OCI-LY3 (cell line): Measurements from ENCODE around the gene TFCP2L1.

Experiments used
- H2AFZ ChIP-seq: fragments of 200-600, 300-600 bp; shearing (Covaris generic); 2 replicates; pipeline ENCODE4 v1.6.0; 2014; ENCODE audit warnings: antibody characterized with exemption, low read depth, low read length
- H3K27ac ChIP-seq: fragments of 200-600, 300-600 bp; sonication (generic); 2 replicates; pipeline ENCODE4 v1.5.1; 2014; ENCODE audit warnings: mild to moderate bottlenecking, low read length, moderate library complexity, mixed read lengths
- H3K27me3 ChIP-seq: fragments of 200-600, 300-600 bp; sonication (generic); 2 replicates; pipeline ENCODE4 v1.6.1; 2014; ENCODE audit warnings: low read depth, low read length, mixed read lengths
- H3K36me3 ChIP-seq: fragments of 200-600, 300-600 bp; sonication (generic); replicated peaks from 2 replicates; pipeline ENCODE3; 2014; ENCODE audit warnings: low read depth, low read length, mixed read lengths
- H3K4me1 ChIP-seq: fragments of 300-600, 200-600 bp; sonication (generic); 2 replicates; pipeline ENCODE4 v1.6.1; 2014; ENCODE audit warnings: low read length, mixed read lengths
- H3K4me2 ChIP-seq: fragments of 200-600, 300-600 bp; sonication (generic); 2 replicates; pipeline ENCODE4 v1.6.1; 2014; ENCODE audit warnings: low read length, mixed read lengths
- H3K4me3 ChIP-seq: fragments of 300-600, 200-600 bp; sonication (generic); 2 replicates; pipeline ENCODE4 v1.5.1; 2014; ENCODE audit warnings: antibody characterized with exemption, mild to moderate bottlenecking, low read length, moderate library complexity
- H3K79me2 ChIP-seq: fragments of 300-600, 200-600 bp; shearing (Covaris generic); 2 replicates; pipeline ENCODE4 v1.6.1; 2014; ENCODE audit warnings: mild to moderate bottlenecking, low read length, mixed read lengths
- H3K9ac ChIP-seq: fragments of 300-600, 200-600 bp; shearing (Covaris generic); 2 replicates; pipeline ENCODE4 v1.6.0; 2014; ENCODE audit warnings: mild to moderate bottlenecking, low read length, moderate library complexity
- H3K9me3 ChIP-seq: fragments of 200-600, 300-600 bp; shearing (Covaris generic); 2 replicates; pipeline ENCODE4 v1.6.1; 2014; ENCODE audit warnings: low read length, mixed read lengths; ENCODE audit not compliant: insufficient read depth
- H4K20me1 ChIP-seq: fragments of 200-600, 300-600 bp; sonication (generic); 2 replicates; pipeline ENCODE4 v1.6.1; 2016; ENCODE audit warnings: low read length, mixed read lengths; ENCODE audit not compliant: insufficient read depth
- CTCF ChIP-seq: fragments of 200-600, 300-600 bp; sonication (generic); IDR thresholded peaks from 2 replicates; pipeline ENCODE4 v1.5.1; 2014; ENCODE audit warnings: antibody characterized with exemption, low read length, low read depth
- EZH2phosphoT487 ChIP-seq: fragments of 200-600 bp; shearing (Covaris generic); IDR thresholded peaks from 2 replicates; pipeline ENCODE4 v1.6.1; 2018; ENCODE audit warnings: antibody characterized with exemption, mixed run types, low read depth

TFCP2L1 gene

DNA sequence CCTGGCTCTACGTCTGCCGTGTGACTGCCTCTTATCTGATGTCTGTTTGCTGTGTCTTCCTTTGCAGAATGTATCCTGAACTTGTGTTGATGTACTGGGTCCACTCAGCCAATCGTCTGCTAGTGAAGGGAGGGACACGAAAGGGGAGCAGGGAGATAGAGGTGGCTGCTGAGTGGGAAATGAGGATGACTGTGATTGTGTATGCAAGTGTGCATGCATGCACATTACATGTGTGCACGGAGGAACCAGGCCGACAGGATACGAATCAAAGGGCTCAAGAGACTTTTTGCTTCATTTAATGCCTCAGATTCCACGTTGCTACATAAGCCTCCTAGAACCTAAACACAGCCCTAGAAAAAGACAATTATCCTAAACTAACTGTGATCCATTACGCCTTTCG is 111.2 kb downstream of the TFCP2L1 start:
- Histone ChIP-seq H2AFZ (no peak overlapping the region), H3K4me1 (no peaks in the 10 kb centered on the region), H3K27ac (no peak overlapping the region), H4K20me1 (no peaks in the 10 kb centered on the region), H3K36me3 (no peaks in the 10 kb centered on the region), H3K27me3 (no peaks in the 10 kb centered on the region), H3K4me2 (no peak overlapping the region), H3K4me3 (no peak overlapping the region), H3K9ac (no peak overlapping the region), H3K9me3 (no peaks in the 10 kb centered on the region), H3K79me2 (no peaks in the 10 kb centered on the region)
- no peak for TF ChIP-seq CTCF
- TF ChIP-seq EZH2phosphoT487: no peak

DNA sequence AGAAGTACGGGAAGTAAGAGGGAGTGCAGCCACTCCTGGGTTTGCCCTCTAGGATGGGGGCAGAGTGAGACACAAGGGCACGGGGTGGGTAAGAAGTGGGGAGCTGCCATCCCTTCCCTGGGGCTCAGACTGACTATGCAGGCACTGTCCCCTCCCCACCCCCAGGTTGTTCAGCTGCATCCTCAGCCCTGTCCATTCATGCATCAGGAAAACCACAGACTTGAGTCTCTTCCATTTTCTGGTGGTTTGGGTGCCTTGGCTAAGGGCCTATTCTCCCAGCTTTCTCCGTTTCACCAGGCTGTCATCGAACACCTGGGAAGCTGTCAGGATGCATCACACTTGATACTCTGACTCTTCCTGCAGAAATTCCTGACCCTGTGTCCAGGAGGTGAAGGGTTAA is 111.9 kb downstream of the TFCP2L1 start:
- Histone ChIP-seq H3K36me3 (no peaks in the 10 kb centered on the region), H3K27me3 (no peaks in the 10 kb centered on the region), H3K4me2 (no peak overlapping the region), H2AFZ (no peak overlapping the region), H3K9me3 (no peaks in the 10 kb centered on the region), H3K79me2 (no peaks in the 10 kb centered on the region), H4K20me1 (no peaks in the 10 kb centered on the region), H3K4me1 (no peaks in the 10 kb centered on the region), H3K4me3 (no peak overlapping the region), H3K27ac (no peak overlapping the region), H3K9ac (no peak overlapping the region)
- no peak for TF ChIP-seq CTCF

DNA sequence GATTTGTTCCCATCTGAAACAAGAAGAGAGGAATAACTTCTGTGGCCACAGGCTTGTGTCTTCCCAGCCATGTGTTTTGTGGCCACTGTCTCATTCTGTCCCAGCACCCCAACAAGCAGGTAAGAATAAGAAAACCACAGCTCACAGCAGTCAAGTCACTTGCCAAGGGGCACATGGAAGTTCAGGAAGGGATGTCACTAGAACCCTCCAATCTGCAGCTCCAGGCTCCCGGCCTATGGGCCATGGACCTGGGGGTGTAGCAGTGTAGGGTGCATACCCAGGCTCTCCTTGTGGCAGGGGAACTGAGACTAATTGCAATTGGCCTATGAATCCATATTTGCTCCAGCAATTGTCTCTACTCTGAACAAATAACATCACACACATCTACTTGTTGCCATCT is 112.5 kb downstream of the TFCP2L1 start:
- TF ChIP-seq EZH2phosphoT487 (no peak), CTCF (no peak)
- H3K9me3 ChIP-seq: no peaks in the 10 kb centered on the region

DNA sequence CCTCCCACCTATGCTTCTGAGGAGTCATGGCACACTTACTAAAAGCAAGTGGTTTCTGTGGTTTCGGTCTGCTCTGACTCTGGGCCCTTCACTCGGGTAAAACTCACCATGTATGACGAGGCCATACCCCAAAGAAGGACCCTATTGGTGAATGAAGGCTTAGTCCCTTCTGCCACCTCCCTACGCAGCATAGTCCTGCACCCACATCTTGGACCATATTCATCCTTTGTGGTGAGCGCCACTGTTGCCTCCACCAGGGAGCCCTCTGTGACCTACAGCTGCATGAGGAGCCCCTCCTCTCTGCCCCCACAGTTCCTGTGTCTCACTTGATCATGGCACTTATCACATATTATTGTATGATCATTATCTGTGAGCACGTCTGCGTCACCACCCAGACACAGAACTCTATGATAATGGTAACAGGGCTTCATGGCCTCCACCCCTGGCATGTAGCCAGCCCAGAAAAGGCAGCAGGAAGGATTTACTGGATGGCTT is 113.3 kb downstream of the TFCP2L1 start:
- H3K9ac ChIP-seq: no peak overlapping the region
- no peaks in the 10 kb centered on the region; the same call in 1 of the 2 replicates for H3K27me3 ChIP-seq
- no peak overlapping the region for H2AFZ ChIP-seq
- TF ChIP-seq CTCF (no peak), EZH2phosphoT487 (no peak)
- no peaks in the 10 kb centered on the region for H3K9me3 ChIP-seq
- H3K4me1 ChIP-seq: no peaks in the 10 kb centered on the region
- H4K20me1 ChIP-seq: no peaks in the 10 kb centered on the region
- H3K36me3 ChIP-seq: no peaks in the 10 kb centered on the region
- H3K27ac ChIP-seq: no peak overlapping the region
- no peak overlapping the region for H3K4me2 ChIP-seq
- no peak overlapping the region for H3K4me3 ChIP-seq
- H3K79me2 ChIP-seq: no peaks in the 10 kb centered on the region

More for the DNA sequence above, 112.5 kb downstream of the TFCP2L1 start:
- H3K79me2 ChIP-seq: no peaks in the 10 kb centered on the region
- H3K27me3 ChIP-seq: no peaks in the 10 kb centered on the region; the same call in 1 of the 2 replicates
- H4K20me1 ChIP-seq: no peaks in the 10 kb centered on the region
- no peak overlapping the region for H3K4me2 ChIP-seq
- no peak overlapping the region for H3K9ac ChIP-seq
- no peaks in the 10 kb centered on the region for H3K4me1 ChIP-seq
- H2AFZ ChIP-seq: no peak overlapping the region
- no peak overlapping the region for H3K27ac ChIP-seq
- H3K4me3 ChIP-seq: no peak overlapping the region
- H3K36me3 ChIP-seq: no peaks in the 10 kb centered on the region
